Measurements from ENCODE around the gene BUD13.
"Not testable (repeated sequence)": the region's sequence is repeated elsewhere in the genome, so short reads cannot be mapped to it uniquely, and the experiment has no call there.

BUD13 gene

DNA sequence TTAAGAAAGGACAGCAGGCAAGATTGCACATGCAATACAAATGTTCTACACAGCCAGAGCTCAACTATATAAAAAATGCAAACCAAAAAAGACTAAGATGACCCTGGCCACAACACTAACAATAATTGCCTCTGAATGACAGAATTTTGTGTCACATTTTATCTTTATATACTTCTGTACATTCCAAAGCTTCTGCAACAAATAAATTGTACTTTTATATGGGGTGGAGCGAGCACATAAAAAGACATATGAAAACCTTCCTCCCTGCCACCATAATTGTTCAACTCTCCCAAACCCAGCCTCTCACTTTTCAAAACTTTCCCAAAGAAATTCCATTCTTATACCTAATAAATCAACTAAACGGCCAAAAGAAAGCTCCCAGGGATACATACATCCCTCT is 10.7 kb downstream of the BUD13 start:
- H3K27ac ChIP-seq (ENCODE audit: low read length) = no peak overlapping the region
- 100% methylated on average over 1 of the region's 2 CpGs for WGBS (ENCODE audit: insufficient coverage, insufficient read length)
- H3K9me3 ChIP-seq (ENCODE audit: control insufficient read depth, insufficient read depth, low read length) = no peaks in the 10 kb centered on the region
- no peaks in the 10 kb centered on the region for H3K27me3 ChIP-seq (ENCODE audit: control insufficient read depth, insufficient read depth, low read length)
- no peaks in the 10 kb centered on the region for H3K4me1 ChIP-seq (ENCODE audit: control insufficient read depth, insufficient read depth, low read length)
- H3K36me3 ChIP-seq (ENCODE audit: control insufficient read depth, insufficient read depth, low read length) = peaks cover 7% of the 10 kb centered on the region; the same call in 1 of the 2 replicates
- no peak for DNase-seq (ENCODE audit: low read depth, low spot score)
- H3K4me3 ChIP-seq (ENCODE audit: low read length) = no peak overlapping the region

GRCh38 chr11:116756044-116756443 is 16.7 kb downstream of the BUD13 start:
- not testable (repeated sequence) for H3K27ac ChIP-seq (ENCODE audit: low read length)
- peaks cover 14% of the 10 kb centered on the region; the same call in 1 of the 2 replicates for H3K36me3 ChIP-seq (ENCODE audit: control insufficient read depth, insufficient read depth, low read length)
- no CpG with 5 or more reads among the region's 8 CpGs for WGBS (ENCODE audit: insufficient coverage, insufficient read length)

DNA sequence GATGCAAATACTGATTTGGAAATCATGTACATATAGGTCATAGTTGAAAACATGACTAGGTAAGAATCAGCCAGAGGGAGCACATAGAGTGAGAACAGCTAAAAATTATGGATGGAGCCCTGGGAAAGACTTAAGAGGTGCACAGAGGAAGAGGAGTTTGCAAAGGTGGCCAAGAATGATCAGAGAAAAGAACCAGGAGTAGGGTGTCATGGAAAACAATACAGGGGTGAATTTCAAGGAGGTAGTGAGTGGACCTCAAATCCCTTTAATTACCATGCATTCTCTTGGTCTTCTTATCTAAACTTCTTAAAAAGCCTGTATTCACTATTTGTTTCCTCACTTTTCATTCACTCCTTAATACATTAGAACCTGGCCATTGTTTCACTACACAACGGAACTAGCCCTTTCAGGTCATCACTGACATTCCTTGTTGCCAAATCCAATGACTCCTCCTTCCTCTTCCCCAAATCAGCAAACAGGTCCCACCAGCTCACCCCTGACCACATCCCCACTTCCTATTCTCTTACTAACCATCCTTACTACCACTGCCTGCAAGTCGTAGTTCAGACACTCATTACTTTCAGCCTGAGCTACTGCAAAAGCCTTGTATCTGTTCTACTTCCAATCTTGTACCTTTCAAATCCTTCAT is 22.6 kb downstream of the BUD13 start:
- H3K27me3 ChIP-seq (ENCODE audit: control insufficient read depth, insufficient read depth, low read length) = no peaks in the 10 kb centered on the region
- no peak overlapping the region for H3K4me3 ChIP-seq (ENCODE audit: low read length)
- H3K36me3 ChIP-seq (ENCODE audit: control insufficient read depth, insufficient read depth, low read length) = no peaks in the 10 kb centered on the region; the same call in 1 of the 2 replicates
- no CpG with 5 or more reads among the region's 2 CpGs for WGBS (ENCODE audit: insufficient coverage, insufficient read length)
- no peak for DNase-seq (ENCODE audit: low read depth, low spot score)
- no peaks in the 10 kb centered on the region for H3K4me1 ChIP-seq (ENCODE audit: control insufficient read depth, insufficient read depth, low read length)
- no peaks in the 10 kb centered on the region for H3K9me3 ChIP-seq (ENCODE audit: control insufficient read depth, insufficient read depth, low read length)
- H3K27ac ChIP-seq (ENCODE audit: low read length) = no peak overlapping the region

More at GRCh38 chr11:116756044-116756443, 16.7 kb downstream of the BUD13 start:
- not testable (repeated sequence) for H3K27me3 ChIP-seq (ENCODE audit: control insufficient read depth, insufficient read depth, low read length); H3K4me3 ChIP-seq (ENCODE audit: low read length); H3K4me1 ChIP-seq (ENCODE audit: control insufficient read depth, insufficient read depth, low read length); DNase-seq (ENCODE audit: low read depth, low spot score); H3K9me3 ChIP-seq (ENCODE audit: control insufficient read depth, insufficient read depth, low read length)

DNA sequence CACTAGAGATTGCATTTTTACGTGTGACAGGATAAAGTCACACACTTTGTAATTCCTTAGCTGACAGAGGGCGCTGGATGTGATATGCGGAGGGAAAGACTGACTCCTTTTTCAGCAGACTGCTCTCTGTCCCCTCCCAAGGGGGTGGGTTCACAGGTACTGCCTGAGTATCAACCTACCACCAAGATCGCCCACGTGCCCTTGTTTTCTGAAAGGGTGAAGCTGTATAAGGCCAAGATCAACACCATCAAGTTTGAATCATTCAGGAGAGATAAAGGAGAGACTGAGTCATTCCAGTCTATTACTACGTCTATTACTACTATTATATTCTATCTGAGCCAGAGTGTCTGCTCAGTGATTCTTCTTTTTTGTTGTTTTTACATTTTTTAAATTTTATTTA is 30.7 kb downstream of the BUD13 start:
- Histone ChIP-seq H3K27me3 (ENCODE audit: control insufficient read depth, insufficient read depth, low read length) (no peaks in the 10 kb centered on the region), H3K36me3 (ENCODE audit: control insufficient read depth, insufficient read depth, low read length) (no peaks in the 10 kb centered on the region), H3K9me3 (ENCODE audit: control insufficient read depth, insufficient read depth, low read length) (no peaks in the 10 kb centered on the region), H3K4me3 (ENCODE audit: low read length) (no peak overlapping the region), H3K4me1 (ENCODE audit: control insufficient read depth, insufficient read depth, low read length) (no peaks in the 10 kb centered on the region), H3K27ac (ENCODE audit: low read length) (no peak overlapping the region)
- WGBS (ENCODE audit: insufficient coverage, insufficient read length) = no CpG with 5 or more reads among the region's 6 CpGs
- no peak for DNase-seq (ENCODE audit: low read depth, low spot score)

GRCh38 chr11:116740741-116741140 is 32.0 kb downstream of the BUD13 start:
- no peaks in the 10 kb centered on the region for H3K9me3 ChIP-seq (ENCODE audit: control insufficient read depth, insufficient read depth, low read length)
- H3K4me3 ChIP-seq (ENCODE audit: low read length) = no peak overlapping the region
- H3K36me3 ChIP-seq (ENCODE audit: control insufficient read depth, insufficient read depth, low read length) = no peaks in the 10 kb centered on the region
- no peaks in the 10 kb centered on the region for H3K4me1 ChIP-seq (ENCODE audit: control insufficient read depth, insufficient read depth, low read length)
- H3K27ac ChIP-seq (ENCODE audit: low read length) = no peak overlapping the region
- H3K27me3 ChIP-seq (ENCODE audit: control insufficient read depth, insufficient read depth, low read length) = no peaks in the 10 kb centered on the region
- no CpG with 5 or more reads among the region's 4 CpGs for WGBS (ENCODE audit: insufficient coverage, insufficient read length)
- DNase-seq (ENCODE audit: low read depth, low spot score) = no peak

- Histone ChIP-seq H3K27ac (ENCODE audit: low read length) (no peak overlapping the region), H3K27me3 (ENCODE audit: control insufficient read depth, insufficient read depth, low read length) (no peaks in the 10 kb centered on the region), H3K36me3 (ENCODE audit: control insufficient read depth, insufficient read depth, low read length) (no peaks in the 10 kb centered on the region), H3K4me1 (ENCODE audit: control insufficient read depth, insufficient read depth, low read length) (no peaks in the 10 kb centered on the region), H3K9me3 (ENCODE audit: control insufficient read depth, insufficient read depth, low read length) (no peaks in the 10 kb centered on the region), H3K4me3 (ENCODE audit: low read length) (no peak overlapping the region)
- no peak for DNase-seq (ENCODE audit: low read depth, low spot score)
- WGBS (ENCODE audit: insufficient coverage, insufficient read length) = no CpG with 5 or more reads among the region's 2 CpGs
Measured at GRCh38 chr11:116738975-116739374, 33.8 kb downstream of the BUD13 start.

- H3K27ac ChIP-seq (ENCODE audit: low read length) = no peak overlapping the region
- WGBS (ENCODE audit: insufficient coverage, insufficient read length) = no CpG with 5 or more reads among the region's 3 CpGs
- no peak for DNase-seq (ENCODE audit: low read depth, low spot score)
Measured at GRCh38 chr11:116736763-116737162, 36.0 kb downstream of the BUD13 start.

GRCh38 chr11:116733969-116734508 is 38.7 kb downstream of the BUD13 start:
- H3K9me3 ChIP-seq (ENCODE audit: control insufficient read depth, insufficient read depth, low read length) = no peaks in the 10 kb centered on the region
- no peak overlapping the region for H3K27ac ChIP-seq (ENCODE audit: low read length)
- peaks cover 6% of the 10 kb centered on the region; the same call in 1 of the 2 replicates for H3K4me1 ChIP-seq (ENCODE audit: control insufficient read depth, insufficient read depth, low read length)
- no CpG with 5 or more reads among the region's 11 CpGs for WGBS (ENCODE audit: insufficient coverage, insufficient read length)
- no peaks in the 10 kb centered on the region for H3K36me3 ChIP-seq (ENCODE audit: control insufficient read depth, insufficient read depth, low read length)
- no peaks in the 10 kb centered on the region for H3K27me3 ChIP-seq (ENCODE audit: control insufficient read depth, insufficient read depth, low read length)
- DNase-seq (ENCODE audit: low read depth, low spot score) = no peak
- H3K4me3 ChIP-seq (ENCODE audit: low read length) = no peak overlapping the region

More at GRCh38 chr11:116736763-116737162, 36.0 kb downstream of the BUD13 start:
- H3K9me3 ChIP-seq (ENCODE audit: control insufficient read depth, insufficient read depth, low read length) = no peaks in the 10 kb centered on the region
- no peaks in the 10 kb centered on the region for H3K27me3 ChIP-seq (ENCODE audit: control insufficient read depth, insufficient read depth, low read length)
- no peak overlapping the region for H3K4me3 ChIP-seq (ENCODE audit: low read length)
- no peaks in the 10 kb centered on the region for H3K36me3 ChIP-seq (ENCODE audit: control insufficient read depth, insufficient read depth, low read length)
- H3K4me1 ChIP-seq (ENCODE audit: control insufficient read depth, insufficient read depth, low read length) = no peaks in the 10 kb centered on the region

- no peak for DNase-seq (ENCODE audit: low read depth, low spot score)
- no CpG with 5 or more reads among the region's 10 CpGs for WGBS (ENCODE audit: insufficient coverage, insufficient read length)
- Histone ChIP-seq H3K4me1 (ENCODE audit: control insufficient read depth, insufficient read depth, low read length) (peaks cover 6% of the 10 kb centered on the region; the same call in 1 of the 2 replicates), H3K9me3 (ENCODE audit: control insufficient read depth, insufficient read depth, low read length) (no peaks in the 10 kb centered on the region), H3K27ac (ENCODE audit: low read length) (no peak overlapping the region), H3K36me3 (ENCODE audit: control insufficient read depth, insufficient read depth, low read length) (no peaks in the 10 kb centered on the region), H3K4me3 (ENCODE audit: low read length) (no peak overlapping the region), H3K27me3 (ENCODE audit: control insufficient read depth, insufficient read depth, low read length) (no peaks in the 10 kb centered on the region)
Measured at GRCh38 chr11:116733043-116733755, 39.6 kb downstream of the BUD13 start.

- H3K4me3 ChIP-seq (ENCODE audit: low read length) = peak overlapping the region; percentile 19; the same call in 1 of the 2 replicates
- WGBS (ENCODE audit: insufficient coverage, insufficient read length) = no CpG with 5 or more reads among the region's 25 CpGs
Measured at GRCh38 chr11:116732271-116733042, 40.3 kb downstream of the BUD13 start.

More at GRCh38 chr11:116732271-116733042, 40.3 kb downstream of the BUD13 start:
- DNase-seq (ENCODE audit: low read depth, low spot score) = peak; percentile 92
- Histone ChIP-seq H3K36me3 (ENCODE audit: control insufficient read depth, insufficient read depth, low read length) (no peaks in the 10 kb centered on the region), H3K9me3 (ENCODE audit: control insufficient read depth, insufficient read depth, low read length) (no peaks in the 10 kb centered on the region), H3K27me3 (ENCODE audit: control insufficient read depth, insufficient read depth, low read length) (no peaks in the 10 kb centered on the region), H3K27ac (ENCODE audit: low read length) (no peak overlapping the region), H3K4me1 (ENCODE audit: control insufficient read depth, insufficient read depth, low read length) (peaks cover 6% of the 10 kb centered on the region; the same call in 1 of the 2 replicates)
